Fibroblast of mammary gland (primary cell): ENCODE data around the gene CSPG4.

Experiments
- DNase-seq: peaks from one replicate; pipeline ENCODE4 v3.0.0-alpha.2; 2010; ENCODE audit warnings: low read depth
- H3K4me3 ChIP-seq: 2 replicates; pipeline ENCODE4 v1.5.1; 2011; ENCODE audit warnings: low read depth, mild to moderate bottlenecking, low read length, moderate library complexity; ENCODE audit not compliant: control insufficient read depth
- CTCF ChIP-seq: conservative IDR thresholded peaks from 2 replicates; pipeline ENCODE4 v1.5.1; 2011; ENCODE audit warnings: low read depth, low read length, inconsistent platforms; ENCODE audit not compliant: control insufficient read depth, insufficient read depth

CSPG4 gene

DNA sequence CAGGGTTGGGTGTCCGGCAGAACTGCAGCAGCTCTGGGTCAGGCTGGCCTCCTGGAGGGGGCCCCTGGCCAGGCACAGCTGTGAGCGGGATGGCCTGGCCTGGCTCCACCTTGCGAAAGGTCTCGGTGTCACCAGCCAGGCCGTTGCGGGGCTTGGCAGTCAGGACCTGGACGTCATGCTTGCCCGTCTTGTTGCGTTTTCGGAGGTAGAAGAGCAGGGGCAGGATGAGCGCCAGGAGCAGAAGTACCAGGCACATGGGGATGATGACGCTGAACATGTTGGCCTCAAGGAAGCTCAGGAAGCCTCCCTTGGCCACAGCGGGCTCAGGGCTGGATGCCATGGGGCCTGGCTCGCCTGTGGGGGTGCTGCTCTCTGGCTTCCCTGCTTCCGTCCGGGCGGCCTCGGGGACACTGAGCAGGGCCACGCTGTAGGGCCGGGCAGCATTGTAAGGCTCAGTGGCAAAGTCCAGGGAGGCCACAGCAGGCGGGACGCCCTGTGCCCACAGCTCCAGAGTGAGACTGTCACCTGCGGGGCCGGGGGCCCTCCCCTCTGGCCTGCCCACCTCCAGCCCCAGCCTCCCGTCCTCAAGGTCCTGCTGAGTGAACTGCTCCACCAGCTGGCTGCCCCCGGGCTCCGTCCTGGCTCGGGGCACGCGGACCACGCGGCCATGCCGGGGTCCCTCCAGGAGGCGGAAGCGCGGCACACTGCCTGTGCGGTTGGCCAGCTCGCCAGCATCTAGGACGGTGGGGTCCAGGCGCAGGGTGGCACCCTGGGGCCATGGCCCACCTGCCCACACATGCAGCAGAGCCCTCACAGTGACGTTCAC, 36.9 kb downstream of the CSPG4 start:
- no peak overlapping the region for H3K4me3 ChIP-seq
- no peak for DNase-seq
- TF ChIP-seq CTCF: no peak

- no peak for DNase-seq
- no peak for TF ChIP-seq CTCF
These were observed 38.3 kb downstream of the CSPG4 start for GRCh38 chr15:75674366-75674765.

DNA sequence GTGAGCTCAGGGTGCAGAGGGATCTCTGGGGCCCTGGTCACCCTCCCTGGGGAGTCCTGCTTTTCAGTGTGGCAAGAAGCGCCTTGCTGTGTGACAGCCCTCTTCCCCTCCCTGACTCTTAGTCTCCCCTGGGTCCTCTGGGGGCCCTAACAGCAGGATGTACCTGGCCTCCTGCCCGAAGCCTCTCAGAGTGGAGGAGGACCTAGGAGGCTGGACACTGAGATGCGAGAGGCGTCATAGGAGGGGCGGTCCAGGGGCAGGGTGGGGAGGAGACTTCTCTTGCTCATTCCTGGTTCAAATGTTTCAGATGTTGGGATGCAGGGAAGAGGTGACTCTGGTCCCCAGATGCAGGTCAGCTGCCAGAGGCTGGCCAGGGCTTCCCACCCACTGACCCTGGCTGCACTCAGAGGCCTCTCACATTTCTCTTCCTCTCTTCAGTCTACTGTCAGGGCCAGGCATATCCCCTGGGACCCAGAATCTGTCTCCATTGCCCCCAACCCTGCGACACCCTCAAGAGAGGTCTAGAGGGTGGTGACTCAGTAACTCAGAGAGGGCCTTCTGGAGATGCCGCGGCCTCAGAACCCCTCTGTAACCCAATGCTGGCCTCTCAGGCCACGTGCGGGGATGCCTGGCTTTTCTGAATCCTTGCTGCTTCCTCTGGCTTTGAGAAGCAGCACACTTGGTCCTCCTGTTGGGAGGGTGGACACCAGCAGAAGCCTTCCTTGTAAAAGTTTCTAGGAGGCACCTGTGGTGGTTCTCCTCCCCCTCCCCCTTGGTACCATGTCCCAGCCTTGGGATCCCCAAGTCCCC, 39.0 kb downstream of the CSPG4 start:
- DNase-seq: peak; percentile 88
- no peak overlapping the region for H3K4me3 ChIP-seq
- TF ChIP-seq CTCF: no peak

More at GRCh38 chr15:75674366-75674765, 38.3 kb downstream of the CSPG4 start:
- H3K4me3 ChIP-seq: no peak overlapping the region

- no peak overlapping the region for H3K4me3 ChIP-seq
- TF ChIP-seq CTCF: no peak
- DNase-seq: peak; percentile 52
These were observed 39.8 kb downstream of the CSPG4 start for GRCh38 chr15:75672646-75673425.

GRCh38 chr15:75671730-75672602, 40.7 kb downstream of the CSPG4 start:
- no peak for DNase-seq
- no peak overlapping the region for H3K4me3 ChIP-seq
- no peak for TF ChIP-seq CTCF

DNA sequence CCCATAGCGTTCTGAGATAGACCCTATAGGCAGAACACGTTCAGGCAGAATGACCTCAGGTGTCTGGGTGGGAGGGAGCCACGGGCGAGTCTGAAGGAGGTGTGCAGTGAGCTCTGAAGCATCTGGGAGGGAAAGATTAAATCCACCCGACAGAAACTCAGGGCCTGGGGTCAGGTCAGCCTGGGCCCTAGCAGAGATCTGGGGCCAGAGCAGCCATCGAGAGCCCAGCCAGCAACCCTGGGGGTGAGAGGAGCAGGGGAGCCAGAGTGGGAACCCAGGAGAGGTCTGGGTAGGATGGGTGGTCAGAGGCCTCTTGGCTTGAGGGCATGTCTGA, 42.8 kb downstream of the CSPG4 start:
- H3K4me3 ChIP-seq: no peak overlapping the region
- DNase-seq: no peak
- TF ChIP-seq CTCF: no peak
